Measurements from ENCODE around the gene MYO5A.

The MYO5A gene

DNA sequence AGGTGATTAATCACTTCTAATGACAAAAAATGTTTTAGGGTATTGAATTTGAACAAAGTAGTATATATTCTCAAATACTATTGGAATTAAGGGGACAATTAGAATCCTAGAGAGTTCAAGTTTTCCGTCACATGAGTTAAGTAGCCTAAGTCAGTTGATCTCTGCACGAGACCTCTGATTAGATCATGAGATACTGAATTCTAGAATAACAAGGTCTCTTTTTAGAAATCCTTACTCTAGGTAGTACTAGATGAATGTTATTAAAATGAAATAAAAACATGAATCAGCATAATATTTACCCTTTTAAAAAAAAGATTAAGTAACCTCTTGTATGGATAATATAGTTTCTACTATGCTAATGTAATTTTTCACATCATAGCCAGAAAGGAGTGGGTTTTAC, 43.4 kb downstream of the MYO5A start:
- Histone ChIP-seq H3K4ac (ENCODE audit: low read depth, low read length) (no peak overlapping the region), H4K8ac (ENCODE audit: low read depth, low read length) (no peak overlapping the region), H2BK5ac (ENCODE audit: low read length) (no peak overlapping the region), H3K4me3 (ENCODE audit: low read length) (no peak overlapping the region), H3K36me3 (ENCODE audit: control insufficient read depth, insufficient read depth, low read length) (no peaks in the 10 kb centered on the region), H3K4me1 (ENCODE audit: control insufficient read depth, low read depth, low read length) (peaks cover 2% of the 10 kb centered on the region), H2AK5ac (ENCODE audit: low read length) (no peak overlapping the region), H4K5ac (ENCODE audit: low read length) (no peak overlapping the region), H3K9ac (ENCODE audit: low read length) (no peak overlapping the region), H2BK120ac (ENCODE audit: low read depth, low read length) (no peak overlapping the region), H3K56ac (ENCODE audit: low read length) (no peak overlapping the region), H3K79me1 (ENCODE audit: low read length) (no peaks in the 10 kb centered on the region), H3K79me2 (ENCODE audit: control insufficient read depth, insufficient read depth, low read length) (no peaks in the 10 kb centered on the region), H2BK15ac (replicated peaks; ENCODE audit: low read depth) (no peak overlapping the region), H3K23ac (ENCODE audit: low read length) (no peak overlapping the region), H3K4me2 (ENCODE audit: low read length) (no peak overlapping the region), H3K27ac (ENCODE audit: low read depth, low read length) (no peak overlapping the region), H3K27me3 (ENCODE audit: insufficient read depth, low read length, poor library complexity) (no peaks in the 10 kb centered on the region), H3K18ac (ENCODE audit: low read length) (no peak overlapping the region)
- WGBS (ENCODE audit: extremely low coverage, insufficient coverage, low lambda C conversion rate): no CpG with 5 or more reads among the region's 2 CpGs
- no peak for DNase-seq

DNA sequence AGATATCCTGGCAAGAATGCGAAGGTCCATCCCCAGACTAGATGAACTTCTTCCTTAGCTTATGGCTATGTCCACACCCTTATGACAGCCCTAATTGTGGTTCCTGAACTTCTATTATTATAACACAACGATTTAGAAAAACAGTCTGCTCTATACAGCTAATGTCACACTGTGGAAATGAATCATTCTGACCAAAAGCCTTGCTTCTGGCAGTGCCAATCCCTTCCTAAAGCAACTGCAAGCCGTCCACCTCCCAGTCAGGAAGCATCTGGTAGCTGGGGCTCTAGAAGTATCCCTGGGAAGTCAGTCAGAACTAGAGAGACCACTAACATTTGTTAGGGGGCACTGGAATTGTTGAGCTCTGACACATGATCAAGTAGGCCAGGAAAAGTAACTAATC, 45.0 kb downstream of the MYO5A start:
- Histone ChIP-seq H2BK5ac (ENCODE audit: low read length) (no peak overlapping the region), H4K8ac (ENCODE audit: low read depth, low read length) (no peak overlapping the region), H3K4me1 (ENCODE audit: control insufficient read depth, low read depth, low read length) (peaks cover 2% of the 10 kb centered on the region), H3K23ac (ENCODE audit: low read length) (no peak overlapping the region), H2AK5ac (ENCODE audit: low read length) (no peak overlapping the region), H4K5ac (ENCODE audit: low read length) (no peak overlapping the region), H3K56ac (ENCODE audit: low read length) (no peak overlapping the region), H3K36me3 (ENCODE audit: control insufficient read depth, insufficient read depth, low read length) (no peaks in the 10 kb centered on the region), H3K27ac (ENCODE audit: low read depth, low read length) (no peak overlapping the region), H3K4me3 (ENCODE audit: low read length) (no peak overlapping the region), H3K4me2 (ENCODE audit: low read length) (no peak overlapping the region), H3K4ac (ENCODE audit: low read depth, low read length) (no peak overlapping the region), H3K79me1 (ENCODE audit: low read length) (no peaks in the 10 kb centered on the region), H3K79me2 (ENCODE audit: control insufficient read depth, insufficient read depth, low read length) (no peaks in the 10 kb centered on the region), H2BK15ac (replicated peaks; ENCODE audit: low read depth) (no peak overlapping the region), H2BK120ac (ENCODE audit: low read depth, low read length) (no peak overlapping the region), H3K18ac (ENCODE audit: low read length) (no peak overlapping the region), H3K27me3 (ENCODE audit: insufficient read depth, low read length, poor library complexity) (no peaks in the 10 kb centered on the region), H3K9ac (ENCODE audit: low read length) (no peak overlapping the region)
- DNase-seq: no peak
- no CpG with 5 or more reads among the region's 3 CpGs for WGBS (ENCODE audit: extremely low coverage, insufficient coverage, low lambda C conversion rate)

DNA sequence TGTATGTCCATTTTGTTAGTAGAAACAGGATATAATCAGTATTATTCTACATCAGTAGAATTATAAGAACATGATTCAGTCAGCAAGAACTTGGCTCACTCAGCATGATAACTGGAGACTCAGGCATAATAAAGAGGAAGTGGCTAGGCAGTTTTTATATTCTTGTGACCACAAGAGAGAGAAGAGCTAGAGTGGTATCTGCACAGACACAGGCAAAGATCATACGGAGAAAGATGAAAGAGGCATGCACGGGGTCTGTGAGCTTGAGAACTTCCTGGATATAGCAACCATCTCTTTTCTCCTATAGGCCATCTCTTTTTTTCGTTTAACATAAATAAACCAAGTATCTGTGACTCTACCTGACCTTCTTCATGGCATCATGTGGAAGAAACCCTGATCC, 46.8 kb downstream of the MYO5A start:
- H2BK120ac ChIP-seq (ENCODE audit: low read depth, low read length): no peak overlapping the region
- H3K4me1 ChIP-seq (ENCODE audit: control insufficient read depth, low read depth, low read length): peaks cover 2% of the 10 kb centered on the region
- H3K4me2 ChIP-seq (ENCODE audit: low read length): no peak overlapping the region
- no peak overlapping the region for H3K27ac ChIP-seq (ENCODE audit: low read depth, low read length)
- H3K23ac ChIP-seq (ENCODE audit: low read length): no peak overlapping the region
- H2AK5ac ChIP-seq (ENCODE audit: low read length): no peak overlapping the region
- H2BK15ac ChIP-seq (replicated peaks; ENCODE audit: low read depth): no peak overlapping the region
- no peak overlapping the region for H3K56ac ChIP-seq (ENCODE audit: low read length)
- H3K4me3 ChIP-seq (ENCODE audit: low read length): no peak overlapping the region
- H4K5ac ChIP-seq (ENCODE audit: low read length): no peak overlapping the region
- DNase-seq: no peak
- no peaks in the 10 kb centered on the region for H3K27me3 ChIP-seq (ENCODE audit: insufficient read depth, low read length, poor library complexity)
- H3K79me2 ChIP-seq (ENCODE audit: control insufficient read depth, insufficient read depth, low read length): no peaks in the 10 kb centered on the region
- no peak overlapping the region for H3K9ac ChIP-seq (ENCODE audit: low read length)
- no peak overlapping the region for H3K18ac ChIP-seq (ENCODE audit: low read length)
- no peak overlapping the region for H2BK5ac ChIP-seq (ENCODE audit: low read length)
- no CpG with 5 or more reads among the region's 3 CpGs for WGBS (ENCODE audit: extremely low coverage, insufficient coverage, low lambda C conversion rate)
- H3K36me3 ChIP-seq (ENCODE audit: control insufficient read depth, insufficient read depth, low read length): no peaks in the 10 kb centered on the region
- no peaks in the 10 kb centered on the region for H3K79me1 ChIP-seq (ENCODE audit: low read length)
- H3K4ac ChIP-seq (ENCODE audit: low read depth, low read length): no peak overlapping the region
- H4K8ac ChIP-seq (ENCODE audit: low read depth, low read length): no peak overlapping the region

DNA sequence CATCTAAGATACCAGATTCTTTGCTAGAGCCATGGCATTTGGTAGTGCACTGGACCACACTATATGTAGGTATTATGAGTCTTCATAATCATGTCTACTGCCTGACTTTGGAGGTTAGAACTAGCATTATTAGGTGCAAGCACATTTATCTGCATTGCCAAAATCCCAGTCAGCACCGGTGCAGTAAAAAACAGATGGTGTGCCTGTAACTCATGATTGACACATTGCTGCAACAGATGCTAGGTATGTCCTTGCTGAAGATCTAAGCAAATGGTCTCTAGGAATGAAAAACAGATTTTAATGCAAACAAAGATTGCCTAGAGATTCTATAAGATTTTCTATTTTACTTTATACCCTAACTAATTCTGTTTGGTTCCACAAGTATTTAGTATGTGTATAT, 47.7 kb downstream of the MYO5A start:
- no peaks in the 10 kb centered on the region for H3K79me2 ChIP-seq (ENCODE audit: control insufficient read depth, insufficient read depth, low read length)
- no peak overlapping the region for H2BK120ac ChIP-seq (ENCODE audit: low read depth, low read length)
- peaks cover under 1% of the 10 kb centered on the region for H3K4me1 ChIP-seq (ENCODE audit: control insufficient read depth, low read depth, low read length)
- H3K27ac ChIP-seq (ENCODE audit: low read depth, low read length): no peak overlapping the region
- H3K4ac ChIP-seq (ENCODE audit: low read depth, low read length): no peak overlapping the region
- no peaks in the 10 kb centered on the region for H3K27me3 ChIP-seq (ENCODE audit: insufficient read depth, low read length, poor library complexity)
- H3K4me3 ChIP-seq (ENCODE audit: low read length): no peak overlapping the region
- H3K36me3 ChIP-seq (ENCODE audit: control insufficient read depth, insufficient read depth, low read length): no peaks in the 10 kb centered on the region
- no peak overlapping the region for H2BK5ac ChIP-seq (ENCODE audit: low read length)
- no peak overlapping the region for H3K18ac ChIP-seq (ENCODE audit: low read length)
- no CpG with 5 or more reads among the region's 1 CpG for WGBS (ENCODE audit: extremely low coverage, insufficient coverage, low lambda C conversion rate)
- H3K9ac ChIP-seq (ENCODE audit: low read length): no peak overlapping the region
- no peak overlapping the region for H4K8ac ChIP-seq (ENCODE audit: low read depth, low read length)
- no peak overlapping the region for H3K23ac ChIP-seq (ENCODE audit: low read length)
- H3K79me1 ChIP-seq (ENCODE audit: low read length): no peaks in the 10 kb centered on the region
- no peak overlapping the region for H3K4me2 ChIP-seq (ENCODE audit: low read length)
- no peak overlapping the region for H2BK15ac ChIP-seq (replicated peaks; ENCODE audit: low read depth)
- no peak overlapping the region for H3K56ac ChIP-seq (ENCODE audit: low read length)
- H4K5ac ChIP-seq (ENCODE audit: low read length): no peak overlapping the region
- H2AK5ac ChIP-seq (ENCODE audit: low read length): no peak overlapping the region
- DNase-seq: no peak

DNA sequence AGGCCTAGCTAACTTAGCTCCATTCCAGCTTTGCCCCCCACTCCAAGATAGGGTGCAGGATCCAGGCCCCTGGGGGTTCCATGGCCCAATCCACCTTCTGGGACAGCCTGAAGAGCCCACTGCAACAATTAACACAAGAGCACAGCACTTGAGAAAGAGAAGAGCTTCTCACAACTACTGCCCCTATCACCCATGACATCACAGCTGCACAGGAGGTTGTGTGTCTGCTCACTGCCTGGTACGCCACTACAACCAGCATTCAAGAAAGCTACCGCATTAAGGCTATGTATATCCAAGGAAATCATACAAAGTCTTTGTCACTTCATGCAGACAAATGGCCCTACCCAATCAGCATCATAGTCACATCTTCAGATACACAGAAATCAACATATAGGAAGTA, 62.0 kb downstream of the MYO5A start:
- Histone ChIP-seq H3K4me2 (ENCODE audit: low read length) (no peak overlapping the region), H2BK120ac (ENCODE audit: low read depth, low read length) (no peak overlapping the region), H2BK5ac (ENCODE audit: low read length) (no peak overlapping the region), H4K8ac (ENCODE audit: low read depth, low read length) (no peak overlapping the region), H3K4me1 (ENCODE audit: control insufficient read depth, low read depth, low read length) (no peaks in the 10 kb centered on the region), H3K4ac (ENCODE audit: low read depth, low read length) (no peak overlapping the region), H3K79me1 (ENCODE audit: low read length) (no peaks in the 10 kb centered on the region), H3K36me3 (ENCODE audit: control insufficient read depth, insufficient read depth, low read length) (no peaks in the 10 kb centered on the region), H2BK15ac (replicated peaks; ENCODE audit: low read depth) (no peak overlapping the region), H3K27ac (ENCODE audit: low read depth, low read length) (no peak overlapping the region), H3K9ac (ENCODE audit: low read length) (no peak overlapping the region), H3K79me2 (ENCODE audit: control insufficient read depth, insufficient read depth, low read length) (no peaks in the 10 kb centered on the region), H3K27me3 (ENCODE audit: insufficient read depth, low read length, poor library complexity) (no peaks in the 10 kb centered on the region), H3K18ac (ENCODE audit: low read length) (no peak overlapping the region), H2AK5ac (ENCODE audit: low read length) (no peak overlapping the region), H4K5ac (ENCODE audit: low read length) (no peak overlapping the region), H3K56ac (ENCODE audit: low read length) (no peak overlapping the region), H3K23ac (ENCODE audit: low read length) (no peak overlapping the region), H3K4me3 (ENCODE audit: low read length) (no peak overlapping the region)
- DNase-seq: no peak
- no CpG with 5 or more reads among the region's 2 CpGs for WGBS (ENCODE audit: extremely low coverage, insufficient coverage, low lambda C conversion rate)

DNA sequence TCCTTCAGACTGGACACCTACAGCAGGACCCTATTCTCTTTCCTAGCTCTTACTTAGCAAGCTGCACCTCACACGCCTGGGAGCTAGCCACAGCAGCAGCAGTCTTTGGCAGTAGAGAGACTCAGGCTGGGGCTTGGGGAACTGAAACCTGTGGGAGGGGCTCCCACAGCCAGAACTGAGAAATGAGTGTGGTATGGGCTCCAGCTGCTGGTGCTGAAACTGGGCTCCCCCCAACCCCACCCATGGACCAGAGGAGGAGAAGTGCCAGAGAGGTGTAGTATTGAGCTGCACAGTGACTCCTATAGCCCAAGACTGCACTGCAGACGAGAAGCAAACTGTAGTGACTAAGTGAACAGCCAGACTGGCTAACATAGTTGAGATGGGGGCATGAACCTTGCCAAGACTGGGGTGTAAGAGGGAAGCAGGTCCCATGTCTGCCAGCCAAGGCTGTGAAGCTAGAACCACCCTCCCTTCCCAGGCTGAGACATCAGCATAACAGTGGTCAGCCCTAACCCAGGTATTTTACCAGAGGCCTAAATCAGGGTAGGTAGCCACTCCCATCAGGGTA, 62.5 kb downstream of the MYO5A start:
- H3K23ac ChIP-seq (ENCODE audit: low read length): no peak overlapping the region
- no peak overlapping the region for H3K56ac ChIP-seq (ENCODE audit: low read length)
- no peaks in the 10 kb centered on the region for H3K79me1 ChIP-seq (ENCODE audit: low read length)
- H4K8ac ChIP-seq (ENCODE audit: low read depth, low read length): no peak overlapping the region
- H3K4me1 ChIP-seq (ENCODE audit: control insufficient read depth, low read depth, low read length): no peaks in the 10 kb centered on the region
- peak; percentile 18 for DNase-seq
- no peak overlapping the region for H4K5ac ChIP-seq (ENCODE audit: low read length)
- H3K4ac ChIP-seq (ENCODE audit: low read depth, low read length): no peak overlapping the region
- no peak overlapping the region for H3K4me3 ChIP-seq (ENCODE audit: low read length)
- no peak overlapping the region for H3K4me2 ChIP-seq (ENCODE audit: low read length)
- H2BK15ac ChIP-seq (replicated peaks; ENCODE audit: low read depth): no peak overlapping the region
- no peak overlapping the region for H3K9ac ChIP-seq (ENCODE audit: low read length)
- H2BK120ac ChIP-seq (ENCODE audit: low read depth, low read length): no peak overlapping the region
- H3K27ac ChIP-seq (ENCODE audit: low read depth, low read length): no peak overlapping the region
- no peak overlapping the region for H3K18ac ChIP-seq (ENCODE audit: low read length)
- no peaks in the 10 kb centered on the region for H3K79me2 ChIP-seq (ENCODE audit: control insufficient read depth, insufficient read depth, low read length)
- H3K36me3 ChIP-seq (ENCODE audit: control insufficient read depth, insufficient read depth, low read length): no peaks in the 10 kb centered on the region
- H2BK5ac ChIP-seq (ENCODE audit: low read length): no peak overlapping the region
- WGBS (ENCODE audit: extremely low coverage, insufficient coverage, low lambda C conversion rate): no CpG with 5 or more reads among the region's 2 CpGs
- H2AK5ac ChIP-seq (ENCODE audit: low read length): no peak overlapping the region
- H3K27me3 ChIP-seq (ENCODE audit: insufficient read depth, low read length, poor library complexity): no peaks in the 10 kb centered on the region

All from mesendoderm (in vitro differentiated cells).